Ramos (cell line): ENCODE measurements around the gene MYOG.

ENCODE experiments used
- in situ Hi-C: fragments of 300-500 bp; cut with MboI; formaldehyde crosslinking; loops from one replicate; pipeline ENCODE4 v1.14.3; 2022; ENCODE audit warnings: low sequenced_read_pairs; ENCODE audit not compliant: unreplicated experiment

MYOG gene

DNA sequence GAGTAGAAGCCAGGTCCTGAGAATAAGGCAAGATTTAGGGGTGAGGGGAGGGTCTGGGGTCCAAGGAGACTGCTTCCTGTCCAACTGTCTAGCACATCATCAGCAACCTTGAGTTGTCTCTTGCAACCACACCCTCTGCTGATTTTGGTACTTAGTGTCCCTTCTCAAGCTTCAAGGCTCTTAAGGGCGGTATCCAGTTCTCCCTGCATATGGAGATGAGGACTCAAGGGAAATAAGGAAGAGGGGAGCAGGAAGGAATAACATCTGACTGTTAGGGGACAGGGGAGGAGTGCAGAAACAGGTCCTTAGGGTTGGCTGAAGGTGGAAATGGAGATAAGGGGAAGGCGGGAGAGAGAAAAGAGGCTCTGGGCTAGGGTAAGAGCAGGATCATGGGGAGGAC is 12.3 kb downstream of the MYOG start:
- in situ Hi-C loops: no loop called here

DNA sequence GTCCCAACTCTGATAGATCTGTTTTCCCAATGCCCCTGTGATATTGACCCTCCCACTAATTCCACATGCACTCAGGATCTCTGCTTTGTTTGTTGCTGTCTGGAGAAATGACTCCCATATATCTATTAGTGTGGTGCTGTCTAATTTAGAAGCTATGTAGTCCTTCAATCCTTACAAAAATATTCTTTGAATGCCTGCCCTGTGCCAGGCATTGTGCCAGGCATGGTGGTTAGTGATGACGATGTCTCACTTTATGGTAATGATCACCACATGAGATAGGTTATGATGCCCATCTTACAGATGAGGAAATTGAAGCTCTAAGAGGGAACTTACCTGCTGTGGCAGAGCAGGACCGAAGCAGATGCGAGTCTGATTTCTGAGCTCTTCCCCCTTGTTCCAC is 12.9 kb downstream of the MYOG start:
- in situ Hi-C loops: no loop called here

DNA sequence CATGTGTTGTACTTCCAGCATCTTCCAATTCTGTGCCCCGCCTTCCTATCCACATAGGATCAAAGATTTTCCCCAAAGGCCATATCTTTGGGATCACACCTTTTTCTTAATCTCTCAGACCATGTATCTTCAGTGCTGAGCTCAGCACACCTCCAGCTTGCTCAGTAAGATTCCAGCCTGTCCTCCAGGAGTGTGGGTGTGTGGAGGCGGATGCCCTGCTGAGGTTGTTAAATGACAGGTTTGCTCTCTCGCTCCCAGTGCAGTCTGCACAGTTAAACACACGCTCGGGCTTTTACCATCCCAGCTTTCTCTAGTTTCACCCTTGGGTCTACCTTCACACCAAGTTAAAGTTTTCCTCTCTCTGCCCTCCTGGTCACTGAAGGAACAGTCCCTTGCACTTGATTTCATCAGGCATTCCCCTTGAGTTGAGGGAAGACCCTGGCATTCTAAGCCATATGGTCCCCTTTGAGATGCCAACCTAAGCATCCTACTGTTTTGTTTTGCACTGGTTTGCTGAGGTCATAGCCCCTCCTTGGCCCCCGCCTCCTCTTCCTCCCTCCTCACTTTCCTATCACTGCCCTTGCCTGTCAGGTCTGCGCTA is 13.7 kb downstream of the MYOG start:
- in situ Hi-C loops: no loop called here

DNA sequence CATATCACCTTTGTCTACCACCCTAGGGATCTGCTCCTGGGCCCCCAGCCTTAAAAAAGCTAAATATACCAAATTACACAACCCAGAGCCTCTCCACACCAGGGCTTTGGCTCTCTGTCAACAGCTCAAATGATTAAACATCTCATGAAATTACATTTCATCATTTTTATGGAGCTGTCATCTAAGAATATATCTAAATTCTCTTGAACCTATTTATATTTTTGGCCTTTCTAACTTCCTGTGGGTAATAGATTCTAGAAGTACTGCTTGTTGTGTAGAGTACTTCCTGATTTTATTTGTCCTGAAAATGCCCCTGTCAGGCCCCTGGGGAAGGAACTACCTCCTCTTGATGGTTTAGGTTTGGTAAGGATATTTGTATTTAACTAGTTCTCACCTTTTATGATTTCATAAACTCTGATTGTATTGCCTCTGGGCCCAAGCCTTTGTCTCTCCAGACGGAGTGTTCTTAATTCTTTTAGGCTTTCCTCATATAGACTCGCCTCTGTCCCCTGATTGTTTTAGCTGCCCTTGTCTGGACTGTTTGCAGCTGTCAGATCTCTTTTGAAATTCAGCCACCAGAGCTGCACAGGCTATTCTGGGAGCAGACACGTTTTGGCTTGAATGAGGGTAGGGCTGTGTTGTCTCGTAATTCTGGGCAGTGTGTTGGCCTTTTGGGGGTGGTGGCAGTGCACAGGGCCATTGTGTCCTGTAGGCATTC is 16.6 kb downstream of the MYOG start:
- in situ Hi-C loops: no loop called here

DNA sequence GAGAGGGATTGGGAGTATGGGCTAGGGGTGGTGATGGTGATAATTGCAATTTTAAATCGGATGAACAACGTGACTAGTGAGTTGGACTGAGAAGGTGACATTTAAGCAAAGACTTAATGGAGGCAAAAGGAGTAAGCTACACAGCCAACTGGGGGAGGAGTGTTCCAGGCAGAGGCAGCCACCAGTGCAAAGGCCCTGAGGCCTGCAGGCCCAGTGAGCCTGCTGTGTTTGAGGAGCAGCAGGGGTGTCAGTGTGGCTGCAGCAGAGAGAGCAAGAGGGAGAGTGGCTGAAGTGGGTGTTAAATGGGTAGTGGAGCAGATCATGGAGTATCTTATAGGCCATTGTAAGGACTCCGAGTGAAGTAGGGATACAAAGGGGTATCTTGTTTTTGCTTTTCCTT is 18.8 kb downstream of the MYOG start:
- in situ Hi-C loops: no loop called here

DNA sequence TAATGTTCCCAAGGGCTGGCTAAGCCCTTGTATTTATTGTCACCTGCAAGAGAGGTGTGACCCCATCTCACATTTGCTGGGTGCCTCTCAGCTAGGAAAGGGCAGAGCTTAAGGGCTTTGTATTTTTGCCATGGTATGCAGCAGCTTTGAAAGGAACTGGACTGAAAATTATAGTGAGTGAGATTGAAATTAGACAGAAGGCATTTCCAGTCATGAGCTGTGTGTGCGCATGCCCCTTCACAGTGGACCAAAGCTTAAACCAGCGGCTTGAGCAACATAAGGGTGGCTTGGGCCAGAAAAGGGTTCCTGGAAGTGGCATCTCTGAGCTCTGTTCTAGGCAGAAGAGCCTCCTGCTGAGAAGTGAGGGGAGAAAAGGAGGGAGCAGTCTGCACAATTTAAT is 19.8 kb downstream of the MYOG start:
- in situ Hi-C loops: no loop called here

DNA sequence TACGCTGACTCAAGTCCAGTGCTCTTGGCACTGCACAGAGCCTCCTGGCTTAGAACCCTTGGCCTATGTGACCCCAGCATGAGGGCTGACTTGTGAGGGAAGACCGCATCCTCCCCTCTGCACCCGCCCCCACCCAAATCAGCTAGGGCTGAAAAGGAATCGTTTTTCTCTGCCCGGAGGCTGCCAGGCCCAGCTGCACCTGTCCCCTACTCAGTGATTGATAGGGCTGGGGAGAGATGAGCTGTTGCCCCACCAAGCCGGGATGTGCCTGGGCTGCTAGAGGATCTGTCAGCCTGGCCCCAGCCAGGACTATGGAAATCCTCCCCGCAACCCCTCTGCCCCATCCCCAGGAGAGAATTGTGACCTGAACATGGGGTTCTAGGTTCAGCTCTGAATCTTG is 20.6 kb downstream of the MYOG start:
- in situ Hi-C loops: no loop called here

DNA sequence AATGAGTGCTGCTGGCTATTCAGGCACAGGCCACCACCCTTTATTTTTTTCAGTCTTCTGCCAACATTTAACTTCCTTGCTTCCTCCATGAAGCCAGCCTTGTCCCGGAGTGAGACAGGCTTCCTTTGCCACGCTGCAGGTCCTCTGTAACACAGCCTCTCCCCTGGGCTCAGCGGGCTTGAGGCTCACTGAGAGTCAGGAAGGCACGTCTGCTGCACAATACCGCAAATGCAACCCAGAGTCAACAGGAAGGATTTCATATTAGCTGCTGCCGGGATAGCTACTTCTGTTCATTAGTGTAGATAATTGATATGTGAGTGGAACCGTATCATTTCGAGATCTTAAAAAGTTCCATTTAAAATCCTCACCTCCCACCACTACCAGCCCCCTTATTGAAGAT is 22.5 kb downstream of the MYOG start:
- in situ Hi-C loops: no loop called here

DNA sequence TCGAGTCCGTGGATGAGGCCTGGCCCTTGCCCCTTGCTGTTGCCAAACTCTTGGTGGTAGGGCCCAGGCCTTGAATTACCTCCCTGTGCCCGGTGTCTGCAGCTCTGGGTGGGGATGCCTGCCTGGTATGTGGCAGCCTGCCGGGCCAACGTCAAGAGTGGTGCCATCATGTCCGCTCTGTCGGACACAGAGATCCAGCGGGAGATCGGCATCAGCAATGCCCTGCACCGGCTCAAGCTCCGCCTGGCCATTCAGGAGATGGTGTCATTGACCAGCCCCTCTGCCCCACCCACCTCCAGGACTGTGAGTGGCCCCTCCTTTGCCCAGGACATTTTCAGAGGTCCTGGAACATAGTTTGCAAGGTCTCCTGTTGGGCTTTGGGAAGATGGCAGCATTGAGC is 25.7 kb downstream of the MYOG start:
- in situ Hi-C loops: no loop called here

DNA sequence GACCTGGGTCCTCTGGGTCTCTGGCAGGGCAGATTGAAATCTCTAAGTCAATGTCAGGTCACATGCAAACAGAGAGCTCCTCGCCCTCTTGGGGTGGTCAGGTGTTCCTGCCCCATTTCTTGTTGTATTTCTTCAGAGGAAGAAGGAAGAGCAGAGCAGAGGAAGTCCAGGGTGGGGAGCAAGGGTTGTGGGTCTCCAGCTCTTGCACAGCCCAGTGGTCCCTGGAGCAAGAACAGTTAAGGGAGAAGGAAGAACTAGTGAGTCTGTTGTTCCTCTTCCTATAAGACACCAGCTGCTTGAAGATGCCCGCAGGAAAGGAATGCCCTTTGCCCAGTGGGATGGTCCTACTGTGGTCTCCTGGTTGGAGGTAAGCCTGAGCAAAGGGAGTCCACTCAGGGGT is 26.3 kb downstream of the MYOG start:
- in situ Hi-C loops: no loop called here

DNA sequence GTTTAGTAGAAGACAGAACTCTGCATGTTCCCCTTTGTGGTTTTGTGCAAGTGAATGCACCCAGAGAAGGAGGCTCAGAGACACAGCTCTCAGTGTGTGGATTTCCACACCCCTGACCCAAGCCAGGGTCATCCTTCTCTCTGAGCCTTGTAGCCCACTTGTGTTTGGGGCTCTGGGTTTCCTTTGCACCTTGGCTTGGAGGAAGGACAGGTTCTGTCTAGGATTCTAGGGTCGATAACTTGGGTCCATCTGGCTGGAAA is 27.2 kb downstream of the MYOG start:
- in situ Hi-C loops: no loop called here

DNA sequence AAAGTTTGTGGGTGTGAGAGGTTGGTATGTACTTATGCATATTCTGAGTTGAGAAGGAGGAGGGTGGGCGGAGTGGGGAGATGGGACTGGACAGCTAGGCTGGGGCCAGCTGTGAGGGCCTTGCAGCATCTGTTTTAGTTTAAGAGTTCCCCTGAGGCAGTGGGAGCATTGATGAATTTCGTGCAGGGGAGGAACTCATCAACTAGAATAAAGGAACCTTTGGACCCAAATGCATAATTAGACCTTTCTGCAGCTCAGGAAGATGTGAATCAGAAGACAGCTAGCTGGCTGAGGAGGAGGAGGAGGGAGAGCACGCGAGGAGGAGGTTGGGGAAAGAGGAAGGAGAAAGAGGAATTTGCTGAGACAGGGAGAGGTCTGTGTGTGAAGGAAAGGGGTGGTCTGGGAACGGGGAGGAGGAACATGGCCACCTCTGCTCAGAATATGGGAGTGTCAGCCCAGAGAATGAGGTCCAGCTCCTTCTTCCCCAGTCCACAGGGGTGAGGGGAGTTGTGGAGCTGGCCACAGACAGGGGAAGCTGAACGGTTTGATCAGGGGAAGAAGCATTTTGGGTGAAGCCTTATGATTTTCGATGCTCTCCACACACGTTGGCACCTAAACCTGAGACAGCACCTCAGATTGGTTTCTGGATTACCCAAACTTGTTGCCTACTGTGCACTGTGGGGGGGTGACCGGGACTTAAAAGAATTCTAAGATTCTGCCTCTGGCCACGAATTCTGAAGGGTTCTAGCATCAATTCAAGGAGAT is 27.7 kb downstream of the MYOG start:
- in situ Hi-C loops: no loop called here

DNA sequence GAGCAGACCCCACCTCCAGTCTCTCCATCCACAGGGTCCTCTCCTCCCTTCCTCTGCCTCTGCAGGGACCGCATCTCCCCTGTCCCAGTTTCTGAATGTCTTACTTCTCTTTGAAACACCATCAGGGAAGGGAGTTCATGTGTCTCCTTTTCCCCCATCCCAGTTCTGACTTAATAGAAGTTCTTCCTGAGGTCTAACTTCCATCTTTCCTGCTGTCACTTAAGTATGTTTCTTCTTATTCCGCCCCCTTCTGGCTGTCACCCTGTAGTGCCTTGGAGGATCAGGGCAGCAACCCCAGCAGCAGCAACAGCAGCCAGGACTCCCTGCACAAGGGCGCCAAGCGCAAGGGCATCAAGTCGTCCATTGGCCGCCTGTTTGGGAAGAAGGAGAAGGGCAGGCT is 29.3 kb downstream of the MYOG start:
- in situ Hi-C loops: no loop called here

DNA sequence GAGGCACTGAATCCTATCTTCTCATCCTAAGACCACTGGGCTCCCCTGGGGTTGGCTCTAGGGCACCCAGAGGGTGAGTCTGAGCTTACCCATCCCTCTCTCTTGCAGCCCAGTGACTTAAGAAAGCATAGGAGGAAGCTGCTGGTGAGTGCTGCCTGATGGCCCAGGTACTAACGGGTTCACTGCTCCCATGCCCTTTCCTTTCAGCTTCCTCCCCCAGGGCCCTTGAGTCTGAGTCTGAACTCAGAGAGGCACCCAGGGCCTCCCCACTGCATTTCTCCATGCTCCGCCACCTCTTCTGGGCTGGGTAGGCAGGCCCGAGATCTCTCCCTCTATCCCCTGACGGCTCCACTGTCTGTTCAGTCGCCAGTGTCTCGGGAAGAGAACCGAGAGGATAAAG is 29.8 kb downstream of the MYOG start:
- in situ Hi-C loops: no loop called here

DNA sequence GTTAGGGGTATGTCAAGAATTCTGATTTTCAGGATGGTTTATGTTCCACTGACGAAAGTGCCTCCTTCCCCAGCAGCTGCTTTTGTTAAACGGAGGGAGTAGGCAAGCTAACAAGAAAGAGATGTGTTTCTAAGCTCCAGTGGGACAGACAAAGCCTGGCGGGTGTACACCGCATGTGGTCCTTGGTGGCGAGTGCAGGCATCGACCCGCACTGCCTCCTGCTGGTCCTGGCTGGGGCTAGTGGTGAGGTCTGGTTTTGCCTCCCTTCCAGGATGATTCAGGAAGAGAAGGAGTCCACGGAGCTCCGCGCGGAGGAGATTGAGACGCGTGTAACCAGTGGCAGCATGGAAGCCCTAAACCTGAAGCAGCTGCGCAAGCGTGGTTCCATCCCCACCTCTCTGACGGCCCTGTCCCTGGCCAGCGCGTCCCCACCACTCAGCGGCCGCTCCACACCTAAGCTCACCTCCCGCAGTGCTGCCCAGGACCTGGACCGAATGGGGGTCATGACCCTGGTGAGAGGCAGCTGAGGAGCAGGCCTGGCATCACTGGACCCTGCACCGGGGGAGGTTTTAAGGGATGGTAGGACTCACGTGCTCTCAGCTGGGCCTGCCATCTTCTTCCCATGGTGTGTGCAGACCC is 30.5 kb downstream of the MYOG start:
- in situ Hi-C loops: no loop called here

DNA sequence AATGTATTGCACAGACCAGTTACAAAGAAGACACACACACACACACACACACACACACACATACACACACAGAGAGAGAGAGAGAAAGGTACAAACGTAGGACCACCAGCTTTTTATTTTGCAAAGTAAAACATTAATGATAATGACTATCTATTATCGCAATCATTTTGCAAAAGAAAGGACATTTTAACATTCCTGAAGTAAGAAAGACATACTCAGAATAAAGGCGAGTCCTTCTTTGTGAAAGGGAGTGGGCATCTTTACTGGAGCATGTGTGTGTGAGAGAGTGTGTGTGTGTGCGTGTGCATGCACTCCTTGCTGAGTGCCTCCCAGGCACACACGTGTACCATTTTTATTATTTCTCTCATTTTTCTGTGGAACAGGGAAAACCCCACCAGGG is 31.2 kb downstream of the MYOG start:
- in situ Hi-C loops: no loop called here

DNA sequence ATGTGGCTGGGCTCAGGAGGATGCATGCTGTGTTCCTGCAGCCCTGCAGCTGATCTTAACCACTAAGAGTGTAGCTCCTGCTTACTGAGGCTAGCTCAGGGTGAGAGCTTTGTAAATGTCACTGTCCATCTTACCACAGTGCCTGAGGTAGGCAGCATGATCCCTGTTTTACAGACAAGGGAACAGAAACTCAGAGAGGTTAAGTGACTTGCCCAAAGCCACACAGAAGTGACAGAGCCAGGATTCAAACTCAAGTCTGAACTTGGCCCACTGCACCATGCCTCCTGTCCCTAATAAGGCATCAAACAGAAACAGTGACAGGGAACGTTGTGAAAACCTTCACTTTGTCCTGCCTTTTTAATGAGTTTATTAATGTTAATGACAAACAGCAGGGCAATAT is 31.6 kb downstream of the MYOG start:
- in situ Hi-C loops: no loop called here

DNA sequence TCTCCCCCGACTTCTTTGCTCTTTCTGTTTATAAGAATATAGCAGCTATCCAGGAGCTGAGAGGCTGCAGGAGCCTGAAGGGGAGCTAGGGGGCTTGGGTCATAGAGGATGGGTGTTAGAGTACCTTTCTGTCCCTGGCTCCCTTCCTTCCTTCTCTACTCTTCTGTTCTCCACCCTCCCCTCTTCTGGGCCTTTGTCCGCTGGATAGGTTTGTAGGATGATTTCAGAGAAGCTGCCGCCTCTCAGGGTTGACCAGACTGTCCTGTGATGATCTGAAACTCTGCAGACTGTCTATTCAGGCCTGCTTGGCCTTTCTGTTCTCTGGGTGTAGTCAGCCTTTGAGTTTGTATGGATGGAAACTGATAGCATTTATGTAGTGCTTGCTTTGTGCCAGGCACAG is 33.2 kb downstream of the MYOG start:
- in situ Hi-C loops: no loop called here

DNA sequence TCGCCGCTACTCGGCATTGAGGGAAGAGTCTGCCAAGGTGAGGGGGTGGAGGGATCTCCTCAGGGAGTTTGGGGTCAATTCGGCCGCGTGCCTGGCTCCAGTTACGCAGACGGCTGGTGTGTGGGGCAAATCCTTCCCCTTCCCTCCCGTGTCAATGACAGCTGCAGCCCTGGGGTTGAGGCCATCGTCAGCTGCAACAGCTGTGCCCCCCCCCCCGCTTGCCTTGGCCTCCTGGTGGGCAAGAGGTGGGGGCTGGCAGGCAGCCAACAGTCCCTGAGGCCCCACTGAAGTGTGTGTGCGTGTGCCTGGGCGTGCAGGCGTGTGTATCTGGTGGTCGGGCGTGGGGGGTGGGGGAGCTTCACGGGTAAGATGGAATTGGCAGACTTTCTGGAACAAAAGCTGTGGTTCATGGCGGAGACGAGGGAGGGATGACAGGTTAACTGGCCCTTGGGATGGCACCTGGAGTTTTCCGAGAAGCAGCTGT is 33.9 kb downstream of the MYOG start:
- in situ Hi-C loops: no loop called here

DNA sequence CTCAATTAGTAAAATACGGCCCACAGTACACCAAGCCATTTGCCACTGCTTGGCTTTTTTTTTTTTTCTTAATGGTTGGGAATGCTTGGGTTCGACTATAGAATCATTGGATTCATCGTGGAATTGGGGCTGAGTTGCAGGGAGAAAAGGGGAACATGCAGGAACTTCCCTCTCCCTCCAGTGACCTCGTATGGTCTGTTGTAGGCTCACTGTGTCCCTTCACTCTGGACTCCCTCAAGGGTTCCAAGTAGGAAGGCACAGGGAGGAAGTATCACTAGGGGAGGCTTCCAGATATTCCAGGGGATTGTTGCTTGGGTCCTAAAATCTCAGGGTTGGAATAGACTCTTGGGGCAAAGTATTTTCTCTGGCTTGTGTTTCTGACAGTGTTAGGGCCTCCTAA is 35.0 kb downstream of the MYOG start:
- in situ Hi-C loops: no loop called here

DNA sequence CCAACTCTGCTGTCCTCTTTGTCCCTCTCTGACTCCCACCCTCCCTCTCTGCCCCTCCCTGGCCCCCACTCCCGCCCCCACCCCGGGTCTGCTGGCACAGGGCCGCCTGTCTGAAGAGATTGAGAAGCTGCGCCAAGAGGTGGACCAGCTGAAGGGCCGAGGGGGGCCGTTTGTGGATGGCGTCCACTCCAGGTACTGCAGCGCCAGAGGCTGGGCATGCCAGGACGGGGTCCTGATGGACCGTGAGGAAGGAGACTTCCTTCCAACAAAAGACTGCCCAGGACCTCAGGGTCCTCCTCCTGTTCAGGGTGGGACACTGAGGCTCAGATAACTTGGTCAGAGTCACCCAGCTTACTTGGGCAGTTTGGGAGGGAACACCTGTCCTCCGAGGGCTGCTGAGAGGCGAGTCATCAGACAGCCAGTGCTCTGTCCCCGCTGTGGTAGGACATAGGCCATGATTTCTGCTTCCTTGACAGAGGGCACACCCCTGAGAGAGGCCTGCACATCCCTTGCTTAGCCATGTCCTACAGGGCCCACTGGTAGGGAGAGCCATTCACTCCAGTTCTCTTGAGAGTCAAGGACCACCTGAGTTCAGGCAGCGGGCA is 36.1 kb downstream of the MYOG start:
- in situ Hi-C loops: loop anchor here (25.0 kb wide), 1 partner anchor 163 kb away; no protein-coding TSS in a partner anchor
